ENCODE measurements around the gene GALNT3. TPM values are rescaled to one million over a fixed set of nuclear protein-coding genes. Genes with fewer than 3 reads are reported as not detected.

The GALNT3 gene
- total RNA-seq, 1 experiment from 2014 or later = 33.1 TPM

- no peak overlapping the region for H2AFZ ChIP-seq
- H3K27me3 ChIP-seq (ENCODE audit: insufficient read depth, low read depth) = no peaks in the 10 kb centered on the region
- no peak for TF ChIP-seq EZH2 (IDR thresholded peaks at IDR 0.05; ENCODE audit: low read depth)
- TF ChIP-seq CTCF (conservative IDR thresholded peaks at IDR 0.05) = no peak
- peak overlapping the region; percentile 64; the same call in 1 of the 2 replicates for H3K4me2 ChIP-seq
- peak; percentile 52 to 81 for DNase-seq
- H3K9me2 ChIP-seq (ENCODE audit: insufficient read depth) = no peaks in the 10 kb centered on the region
- H3K27ac ChIP-seq = peak overlapping the region; percentile 31; the same call in 1 of the 2 replicates
- H3K4me1 ChIP-seq (replicated peaks; ENCODE audit: insufficient read depth) = peaks cover 15% of the 10 kb centered on the region
- POLR2A ChIA-PET (ENCODE audit: unreplicated experiment) = no interaction called here
- H3F3A ChIP-seq (ENCODE audit: insufficient read depth, low read depth) = no peaks in the 10 kb centered on the region
- intact Hi-C loops (cut with micrococcal nuclease; ENCODE audit: unreplicated experiment) = loop anchor here (2.0 kb wide), 1 partner anchor 38 kb away; the partner anchor contains the start of gene GALNT3
- H4K20me1 ChIP-seq (ENCODE audit: insufficient read depth) = no peaks in the 10 kb centered on the region
- no TSS peak for BruUV-seq (replicated peaks)
- H3K4me3 ChIP-seq = no peak overlapping the region
- no peaks in the 10 kb centered on the region for H3K9me3 ChIP-seq (ENCODE audit: insufficient read depth, low read depth)
- H3K79me2 ChIP-seq (ENCODE audit: low read depth) = no peaks in the 10 kb centered on the region
- CTCF ChIA-PET = no interaction called here
- no peaks in the 10 kb centered on the region for H3K36me3 ChIP-seq (ENCODE audit: low read depth)
Observed at GRCh38 chr2:165833156-165833555, 39.1 kb upstream of the GALNT3 start.

- ChIA-PET CTCF (no interaction called here), POLR2A (ENCODE audit: unreplicated experiment) (no interaction called here)
- Histone ChIP-seq H3K4me1 (replicated peaks; ENCODE audit: insufficient read depth) (peaks cover 6% of the 10 kb centered on the region), H3K4me2 (no peak overlapping the region), H3F3A (ENCODE audit: insufficient read depth, low read depth) (no peaks in the 10 kb centered on the region), H3K36me3 (ENCODE audit: low read depth) (no peaks in the 10 kb centered on the region), H4K20me1 (ENCODE audit: insufficient read depth) (no peaks in the 10 kb centered on the region), H3K9me3 (ENCODE audit: insufficient read depth, low read depth) (no peaks in the 10 kb centered on the region), H3K79me2 (ENCODE audit: low read depth) (no peaks in the 10 kb centered on the region), H3K27ac (no peak overlapping the region), H2AFZ (no peak overlapping the region), H3K4me3 (no peak overlapping the region), H3K27me3 (ENCODE audit: insufficient read depth, low read depth) (no peaks in the 10 kb centered on the region), H3K9me2 (ENCODE audit: insufficient read depth) (no peaks in the 10 kb centered on the region)
- TF ChIP-seq CTCF (conservative IDR thresholded peaks at IDR 0.05) (no peak), EZH2 (IDR thresholded peaks at IDR 0.05; ENCODE audit: low read depth) (no peak)
- intact Hi-C loops (cut with micrococcal nuclease; ENCODE audit: unreplicated experiment) = no loop called here
- no TSS peak for BruUV-seq (replicated peaks)
- no peak for DNase-seq
Observed at GRCh38 chr2:165827921-165828276, 33.9 kb upstream of the GALNT3 start.

- H3K9me3 ChIP-seq (ENCODE audit: insufficient read depth, low read depth) = no peaks in the 10 kb centered on the region
- POLR2A ChIA-PET (ENCODE audit: unreplicated experiment) = no interaction called here
- intact Hi-C loops (cut with micrococcal nuclease; ENCODE audit: unreplicated experiment) = no loop called here
- no peaks in the 10 kb centered on the region for H3F3A ChIP-seq (ENCODE audit: insufficient read depth, low read depth)
- no peak overlapping the region for H3K4me2 ChIP-seq
- CTCF ChIA-PET = no interaction called here
- no peak overlapping the region for H3K4me3 ChIP-seq
- no TSS peak for BruUV-seq (replicated peaks)
- H3K9me2 ChIP-seq (ENCODE audit: insufficient read depth) = no peaks in the 10 kb centered on the region
- H3K79me2 ChIP-seq (ENCODE audit: low read depth) = no peaks in the 10 kb centered on the region
- no peak overlapping the region for H3K27ac ChIP-seq
- H3K27me3 ChIP-seq (ENCODE audit: insufficient read depth, low read depth) = no peaks in the 10 kb centered on the region
- H3K36me3 ChIP-seq (ENCODE audit: low read depth) = no peaks in the 10 kb centered on the region
- H3K4me1 ChIP-seq (replicated peaks; ENCODE audit: insufficient read depth) = no peaks in the 10 kb centered on the region
- DNase-seq = no peak
- H2AFZ ChIP-seq = no peak overlapping the region
- no peak for TF ChIP-seq CTCF (conservative IDR thresholded peaks at IDR 0.05)
- no peak for TF ChIP-seq EZH2 (IDR thresholded peaks at IDR 0.05; ENCODE audit: low read depth)
- no peaks in the 10 kb centered on the region for H4K20me1 ChIP-seq (ENCODE audit: insufficient read depth)
Observed at GRCh38 chr2:165827016-165827920, 33.2 kb upstream of the GALNT3 start.
